ENCODE measurements around the gene AGPS.

Gene AGPS

DNA sequence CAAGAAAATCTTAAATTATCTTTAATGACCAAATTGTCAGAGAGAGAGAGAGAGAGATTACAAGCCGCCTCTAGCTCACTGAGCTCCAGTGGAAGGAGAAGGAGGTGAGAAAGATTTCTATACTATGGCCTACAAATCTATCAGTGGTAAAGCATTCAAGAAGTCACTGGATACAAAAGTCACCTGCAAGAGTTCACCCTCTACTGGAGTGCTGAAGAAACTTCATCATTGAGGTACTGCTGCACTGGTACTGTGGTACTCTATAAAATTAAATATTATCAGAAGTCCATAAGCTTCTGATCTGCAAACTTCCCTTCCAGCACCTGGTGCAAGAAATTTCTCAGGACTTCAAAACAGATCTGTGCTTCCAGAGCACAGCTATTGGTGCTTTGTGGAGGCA is 48.3 kb upstream of the AGPS start:
- H3K4me1 ChIP-seq (ENCODE audit: control insufficient read depth, insufficient read depth, low read length) = no peaks in the 10 kb centered on the region
- H3K9me3 ChIP-seq (ENCODE audit: control insufficient read depth, insufficient read depth, low read depth, low read length) = no peaks in the 10 kb centered on the region
- no peak overlapping the region for H3K4me3 ChIP-seq (ENCODE audit: low read depth, low read length)
- CTCF ChIA-PET = interaction anchor here (0.7 to 4.4 kb wide), 3 partner anchors 9 to 147 kb away, joined by 3 to 22 read pairs (median 5); no protein-coding TSS in a partner anchor
- H3K27ac ChIP-seq (ENCODE audit: extremely low read depth, low read depth, low read length) = no peak overlapping the region
- H3K36me3 ChIP-seq (ENCODE audit: control insufficient read depth in 2 of 2, insufficient read depth in 1 of 2, low read length in 2 of 2) = no peaks in the 10 kb centered on the region
- POLR2A ChIA-PET = no interaction called here
- TF ChIP-seq ZNF747 (tag by site-specific recombination; IDR thresholded peaks at IDR 0.05) = no peak
- no peak for TF ChIP-seq KLF16 (tag by site-specific recombination; IDR thresholded peaks at IDR 0.05)
- no peak for TF ChIP-seq ZNF214 (tag by site-specific recombination; IDR thresholded peaks at IDR 0.05; ENCODE audit: borderline replicate concordance)
- no peak for TF ChIP-seq ZFP37 (tag by site-specific recombination; IDR thresholded peaks at IDR 0.05)
- TF ChIP-seq ZNF2 (tag by site-specific recombination; IDR thresholded peaks at IDR 0.05) = no peak
- TF ChIP-seq, protein P1, sequence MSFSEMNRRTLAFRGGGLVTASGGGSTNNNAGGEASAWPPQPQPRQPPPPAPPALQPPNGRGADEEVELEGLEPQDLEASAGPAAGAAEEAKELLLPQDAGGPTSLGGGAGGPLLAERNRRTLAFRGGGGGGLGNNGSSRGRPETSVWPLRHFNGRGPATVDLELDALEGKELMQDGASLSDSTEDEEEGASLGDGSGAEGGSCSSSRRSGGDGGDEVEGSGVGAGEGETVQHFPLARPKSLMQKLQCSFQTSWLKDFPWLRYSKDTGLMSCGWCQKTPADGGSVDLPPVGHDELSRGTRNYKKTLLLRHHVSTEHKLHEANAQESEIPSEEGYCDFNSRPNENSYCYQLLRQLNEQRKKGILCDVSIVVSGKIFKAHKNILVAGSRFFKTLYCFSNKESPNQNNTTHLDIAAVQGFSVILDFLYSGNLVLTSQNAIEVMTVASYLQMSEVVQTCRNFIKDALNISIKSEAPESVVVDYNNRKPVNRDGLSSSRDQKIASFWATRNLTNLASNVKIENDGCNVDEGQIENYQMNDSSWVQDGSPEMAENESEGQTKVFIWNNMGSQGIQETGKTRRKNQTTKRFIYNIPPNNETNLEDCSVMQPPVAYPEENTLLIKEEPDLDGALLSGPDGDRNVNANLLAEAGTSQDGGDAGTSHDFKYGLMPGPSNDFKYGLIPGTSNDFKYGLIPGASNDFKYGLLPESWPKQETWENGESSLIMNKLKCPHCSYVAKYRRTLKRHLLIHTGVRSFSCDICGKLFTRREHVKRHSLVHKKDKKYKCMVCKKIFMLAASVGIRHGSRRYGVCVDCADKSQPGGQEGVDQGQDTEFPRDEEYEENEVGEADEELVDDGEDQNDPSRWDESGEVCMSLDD (tag by site-specific recombination; IDR thresholded peaks at IDR 0.05) = no peak
- no peak for TF ChIP-seq SCRT1 (tag by site-specific recombination; IDR thresholded peaks at IDR 0.05; ENCODE audit: borderline replicate concordance)
- TF ChIP-seq, protein P2, sequence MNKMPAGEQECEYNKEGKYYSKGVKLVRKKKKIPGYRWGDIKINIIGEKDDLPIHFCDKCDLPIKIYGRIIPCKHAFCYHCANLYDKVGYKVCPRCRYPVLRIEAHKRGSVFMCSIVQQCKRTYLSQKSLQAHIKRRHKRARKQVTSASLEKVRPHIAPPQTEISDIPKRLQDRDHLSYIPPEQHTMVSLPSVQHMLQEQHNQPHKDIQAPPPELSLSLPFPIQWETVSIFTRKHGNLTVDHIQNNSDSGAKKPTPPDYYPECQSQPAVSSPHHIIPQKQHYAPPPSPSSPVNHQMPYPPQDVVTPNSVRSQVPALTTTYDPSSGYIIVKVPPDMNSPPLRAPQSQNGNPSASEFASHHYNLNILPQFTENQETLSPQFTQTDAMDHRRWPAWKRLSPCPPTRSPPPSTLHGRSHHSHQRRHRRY (tag by site-specific recombination; IDR thresholded peaks at IDR 0.05) = no peak
- TF ChIP-seq, protein P3, sequence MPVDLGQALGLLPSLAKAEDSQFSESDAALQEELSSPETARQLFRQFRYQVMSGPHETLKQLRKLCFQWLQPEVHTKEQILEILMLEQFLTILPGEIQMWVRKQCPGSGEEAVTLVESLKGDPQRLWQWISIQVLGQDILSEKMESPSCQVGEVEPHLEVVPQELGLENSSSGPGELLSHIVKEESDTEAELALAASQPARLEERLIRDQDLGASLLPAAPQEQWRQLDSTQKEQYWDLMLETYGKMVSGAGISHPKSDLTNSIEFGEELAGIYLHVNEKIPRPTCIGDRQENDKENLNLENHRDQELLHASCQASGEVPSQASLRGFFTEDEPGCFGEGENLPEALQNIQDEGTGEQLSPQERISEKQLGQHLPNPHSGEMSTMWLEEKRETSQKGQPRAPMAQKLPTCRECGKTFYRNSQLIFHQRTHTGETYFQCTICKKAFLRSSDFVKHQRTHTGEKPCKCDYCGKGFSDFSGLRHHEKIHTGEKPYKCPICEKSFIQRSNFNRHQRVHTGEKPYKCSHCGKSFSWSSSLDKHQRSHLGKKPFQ (tag by site-specific recombination; IDR thresholded peaks at IDR 0.05) = no peak
- TF ChIP-seq, protein P4, sequence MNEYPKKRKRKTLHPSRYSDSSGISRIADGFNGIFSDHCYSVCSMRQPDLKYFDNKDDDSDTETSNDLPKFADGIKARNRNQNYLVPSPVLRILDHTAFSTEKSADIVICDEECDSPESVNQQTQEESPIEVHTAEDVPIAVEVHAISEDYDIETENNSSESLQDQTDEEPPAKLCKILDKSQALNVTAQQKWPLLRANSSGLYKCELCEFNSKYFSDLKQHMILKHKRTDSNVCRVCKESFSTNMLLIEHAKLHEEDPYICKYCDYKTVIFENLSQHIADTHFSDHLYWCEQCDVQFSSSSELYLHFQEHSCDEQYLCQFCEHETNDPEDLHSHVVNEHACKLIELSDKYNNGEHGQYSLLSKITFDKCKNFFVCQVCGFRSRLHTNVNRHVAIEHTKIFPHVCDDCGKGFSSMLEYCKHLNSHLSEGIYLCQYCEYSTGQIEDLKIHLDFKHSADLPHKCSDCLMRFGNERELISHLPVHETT (tag by site-specific recombination; IDR thresholded peaks at IDR 0.05) = no peak
- TF ChIP-seq GFI1B (tag by site-specific recombination; IDR thresholded peaks at IDR 0.05) = no peak
- TF ChIP-seq, protein P5, sequence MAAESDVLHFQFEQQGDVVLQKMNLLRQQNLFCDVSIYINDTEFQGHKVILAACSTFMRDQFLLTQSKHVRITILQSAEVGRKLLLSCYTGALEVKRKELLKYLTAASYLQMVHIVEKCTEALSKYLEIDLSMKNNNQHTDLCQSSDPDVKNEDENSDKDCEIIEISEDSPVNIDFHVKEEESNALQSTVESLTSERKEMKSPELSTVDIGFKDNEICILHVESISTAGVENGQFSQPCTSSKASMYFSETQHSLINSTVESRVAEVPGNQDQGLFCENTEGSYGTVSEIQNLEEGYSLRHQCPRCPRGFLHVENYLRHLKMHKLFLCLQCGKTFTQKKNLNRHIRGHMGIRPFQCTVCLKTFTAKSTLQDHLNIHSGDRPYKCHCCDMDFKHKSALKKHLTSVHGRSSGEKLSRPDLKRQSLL (tag by site-specific recombination; IDR thresholded peaks at IDR 0.05) = no peak
- TF ChIP-seq ZFP69B (tag by site-specific recombination; IDR thresholded peaks at IDR 0.05) = no peak
- TF ChIP-seq ZNF112 (tag by site-specific recombination; IDR thresholded peaks at IDR 0.05) = no peak
- TF ChIP-seq MZF1 (tag by site-specific recombination; IDR thresholded peaks at IDR 0.05; ENCODE audit: borderline replicate concordance) = no peak
- TF ChIP-seq, protein P6, sequence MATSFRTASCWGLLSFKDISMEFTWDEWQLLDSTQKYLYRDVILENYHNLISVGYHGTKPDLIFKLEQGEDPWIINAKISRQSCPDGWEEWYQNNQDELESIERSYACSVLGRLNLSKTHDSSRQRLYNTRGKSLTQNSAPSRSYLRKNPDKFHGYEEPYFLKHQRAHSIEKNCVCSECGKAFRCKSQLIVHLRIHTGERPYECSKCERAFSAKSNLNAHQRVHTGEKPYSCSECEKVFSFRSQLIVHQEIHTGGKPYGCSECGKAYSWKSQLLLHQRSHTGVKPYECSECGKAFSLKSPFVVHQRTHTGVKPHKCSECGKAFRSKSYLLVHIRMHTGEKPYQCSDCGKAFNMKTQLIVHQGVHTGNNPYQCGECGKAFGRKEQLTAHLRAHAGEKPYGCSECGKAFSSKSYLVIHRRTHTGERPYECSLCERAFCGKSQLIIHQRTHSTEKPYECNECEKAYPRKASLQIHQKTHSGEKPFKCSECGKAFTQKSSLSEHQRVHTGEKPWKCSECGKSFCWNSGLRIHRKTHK (tag by site-specific recombination; IDR thresholded peaks at IDR 0.05) = no peak
- TF ChIP-seq ZNF792 (tag by site-specific recombination; IDR thresholded peaks at IDR 0.05) = no peak

All from HEK293 (cell line).